GM12878 (cell line): Measurements from ENCODE around the gene PCSK6.

Source experiments
- ATF2 ChIP-seq: IDR thresholded peaks from 2 replicates; pipeline ENCODE4 v1.6.1; 2012; ENCODE audit warnings: low read length, inconsistent platforms
- BCL3 ChIP-seq: IDR thresholded peaks from 2 replicates; pipeline ENCODE4 v1.6.1; 2011; ENCODE audit warnings: borderline replicate concordance, low read depth, mild to moderate bottlenecking, moderate library complexity, low read length; ENCODE audit not compliant: insufficient read depth, poor library complexity, severe bottlenecking
- BHLHE40 ChIP-seq, 2 experiments: fragments of 450-650 bp in 1 of 2; IDR thresholded peaks; 2 replicates each; pipeline ENCODE4 v1.6.1; 2011 to 2017; ENCODE audit warnings: low read depth in 2 of 2, borderline replicate concordance in 1 of 2, improper control_type of control experiment in 1 of 2, low read length in 1 of 2, mild to moderate bottlenecking in 1 of 2
- CHD1 ChIP-seq: IDR thresholded peaks from 2 replicates; pipeline ENCODE4 v1.6.1; 2012; ENCODE audit warnings: low read depth, low read length, improper control_type of control experiment
- CTCF ChIP-seq, 3 experiments: IDR thresholded peaks in 2 of 3; conservative IDR thresholded peaks in 1 of 3; 2 replicates each; pipeline ENCODE4 v1.5.1; 2011; ENCODE audit warnings: low read depth in 3 of 3, low read length in 3 of 3, mild to moderate bottlenecking in 3 of 3, control low read depth in 2 of 3, moderate library complexity in 2 of 3, inconsistent platforms in 1 of 3, mixed read lengths in 1 of 3; ENCODE audit not compliant: control insufficient read depth in 2 of 3, insufficient read depth in 1 of 3; ENCODE audit errors: extremely low read depth in 1 of 3
- IKZF1 ChIP-seq: fragments of 450-650 bp; conservative IDR thresholded peaks from 2 replicates; pipeline ENCODE4 v1.6.1; 2017; ENCODE audit warnings: antibody characterized with exemption, mild to moderate bottlenecking
- IRF4 ChIP-seq: IDR thresholded peaks from 2 replicates; pipeline ENCODE4 v1.6.1; 2011; ENCODE audit warnings: low read depth, low read length
- KLF5 ChIP-seq: fragments of 450-650 bp; IDR thresholded peaks from 2 replicates; pipeline ENCODE4 v1.6.1; 2014; ENCODE audit warnings: mild to moderate bottlenecking; ENCODE audit not compliant: partially characterized antibody
- MYC ChIP-seq: IDR thresholded peaks from 2 replicates; pipeline ENCODE4 v1.6.1; 2011; ENCODE audit warnings: mild to moderate bottlenecking, low read length, moderate library complexity, inconsistent platforms; ENCODE audit not compliant: insufficient read depth, insufficient replicate concordance, insufficient read length, severe bottlenecking
- POLR2AphosphoS5 ChIP-seq: IDR thresholded peaks from 2 replicates; pipeline ENCODE4 v1.6.1; 2011; ENCODE audit warnings: mild to moderate bottlenecking, low read length, inconsistent platforms
- SRF ChIP-seq, 2 experiments: IDR thresholded peaks; 2 replicates each; pipeline ENCODE4 v1.6.1; 2011; ENCODE audit warnings: low read depth in 2 of 2, low read length in 2 of 2, mild to moderate bottlenecking in 1 of 2, moderate library complexity in 1 of 2
- USF1 ChIP-seq: IDR thresholded peaks from 2 replicates; pipeline ENCODE4 v1.6.1; 2011; ENCODE audit warnings: borderline replicate concordance, low read depth, mild to moderate bottlenecking, moderate library complexity, mixed read lengths, low read length; ENCODE audit not compliant: insufficient read depth; ENCODE audit errors: extremely low read length

- TF ChIP-seq CTCF (IDR thresholded peaks at IDR 0.05 in 2 of 3, conservative IDR thresholded peaks at IDR 0.05 in 1 of 3; ENCODE audit: control insufficient read depth in 2 of 3, extremely low read depth in 1 of 3, insufficient read depth in 1 of 3, low read depth in 3 of 3, low read length in 3 of 3) (no peak), ATF2 (no peak), MYC (no peak), CHD1 (no peak), KLF5 (no peak), BHLHE40 (IDR thresholded peaks at IDR 0.05; ENCODE audit: borderline replicate concordance in 1 of 2, low read depth in 2 of 2, low read length in 1 of 2) (no peak), SRF (IDR thresholded peaks at IDR 0.05; ENCODE audit: low read depth in 2 of 2, low read length in 2 of 2) (no peak), USF1 (no peak), IRF4 (no peak), BCL3 (no peak), IKZF1 (no peak), POLR2AphosphoS5 (no peak)
Observed at GRCh38 chr15:101404245-101404644, 85.3 kb downstream of the PCSK6 start.
